Measurements from ENCODE around the gene EXOC2.

The EXOC2 gene

DNA sequence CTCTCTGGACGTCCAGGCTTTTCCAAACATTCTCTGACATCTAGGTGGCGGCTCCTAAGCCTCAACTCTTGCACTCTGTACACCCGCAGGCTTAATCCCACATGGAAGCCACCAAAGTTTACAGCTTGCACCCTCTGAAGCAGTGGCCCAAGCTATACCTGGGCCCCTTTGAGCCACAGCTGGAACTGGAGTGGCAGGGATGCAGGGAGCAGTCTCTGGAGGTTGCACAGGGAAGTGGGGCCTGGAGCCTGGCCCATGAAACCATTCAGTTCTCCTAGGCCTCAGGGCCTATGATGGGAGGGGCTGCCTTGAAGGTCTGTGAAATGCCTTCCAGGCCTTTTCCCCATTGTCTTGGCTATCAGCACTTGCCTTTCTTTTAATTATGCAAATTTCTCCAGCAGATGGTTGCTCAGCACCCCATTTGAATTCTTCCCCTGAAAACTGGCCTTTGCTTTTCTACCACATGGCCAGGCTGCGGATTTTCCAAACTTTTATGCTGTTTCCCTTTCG lies 236.5 kb downstream of the EXOC2 start:
- DNase-seq, result no peak

DNA sequence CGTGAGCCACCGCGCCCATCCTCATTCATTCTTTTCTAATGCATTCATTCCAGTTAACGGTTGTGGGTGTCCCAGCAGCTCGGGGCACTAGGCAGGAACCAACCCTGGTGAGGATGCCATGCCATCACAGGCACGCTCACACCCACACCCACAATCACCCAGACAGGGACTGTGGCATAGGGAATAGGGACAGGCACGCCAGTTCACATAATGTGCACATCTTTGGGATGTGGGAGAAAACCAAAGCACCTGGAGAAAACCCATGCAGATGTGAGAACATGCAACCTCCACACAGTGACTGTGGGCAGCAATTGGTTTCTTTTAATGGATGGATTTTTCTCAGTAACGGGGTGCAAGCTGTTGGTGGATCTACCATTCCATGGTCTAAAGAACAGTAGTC lies 237.1 kb downstream of the EXOC2 start:
- no peak for DNase-seq

DNA sequence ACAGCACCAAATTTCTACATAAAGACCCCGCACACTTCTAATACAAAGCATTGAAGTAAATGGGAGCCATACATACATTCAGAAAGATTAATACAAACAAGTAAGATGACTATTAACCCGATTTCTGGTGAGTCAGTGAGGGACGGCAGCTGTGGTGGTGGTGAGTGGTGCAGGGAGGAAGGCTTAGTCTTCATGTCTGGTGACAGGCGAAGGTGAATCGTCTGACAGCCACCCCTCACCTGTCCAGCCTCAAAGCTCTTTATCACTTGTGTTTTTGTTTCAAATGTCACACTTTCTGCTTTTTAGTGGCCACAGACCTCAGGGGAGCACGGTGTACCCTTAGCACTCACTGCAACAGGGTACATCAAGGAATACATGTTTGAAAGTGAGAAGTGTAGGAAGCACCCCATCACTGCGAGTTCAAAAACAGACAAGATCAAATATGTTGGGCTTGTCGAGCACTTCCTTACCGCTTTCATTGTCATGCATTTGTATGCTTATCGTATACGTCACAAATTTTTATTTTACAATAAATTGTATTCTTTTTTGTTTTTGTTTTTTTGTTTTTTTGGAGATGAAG lies 237.8 kb downstream of the EXOC2 start:
- no peak for DNase-seq

DNA sequence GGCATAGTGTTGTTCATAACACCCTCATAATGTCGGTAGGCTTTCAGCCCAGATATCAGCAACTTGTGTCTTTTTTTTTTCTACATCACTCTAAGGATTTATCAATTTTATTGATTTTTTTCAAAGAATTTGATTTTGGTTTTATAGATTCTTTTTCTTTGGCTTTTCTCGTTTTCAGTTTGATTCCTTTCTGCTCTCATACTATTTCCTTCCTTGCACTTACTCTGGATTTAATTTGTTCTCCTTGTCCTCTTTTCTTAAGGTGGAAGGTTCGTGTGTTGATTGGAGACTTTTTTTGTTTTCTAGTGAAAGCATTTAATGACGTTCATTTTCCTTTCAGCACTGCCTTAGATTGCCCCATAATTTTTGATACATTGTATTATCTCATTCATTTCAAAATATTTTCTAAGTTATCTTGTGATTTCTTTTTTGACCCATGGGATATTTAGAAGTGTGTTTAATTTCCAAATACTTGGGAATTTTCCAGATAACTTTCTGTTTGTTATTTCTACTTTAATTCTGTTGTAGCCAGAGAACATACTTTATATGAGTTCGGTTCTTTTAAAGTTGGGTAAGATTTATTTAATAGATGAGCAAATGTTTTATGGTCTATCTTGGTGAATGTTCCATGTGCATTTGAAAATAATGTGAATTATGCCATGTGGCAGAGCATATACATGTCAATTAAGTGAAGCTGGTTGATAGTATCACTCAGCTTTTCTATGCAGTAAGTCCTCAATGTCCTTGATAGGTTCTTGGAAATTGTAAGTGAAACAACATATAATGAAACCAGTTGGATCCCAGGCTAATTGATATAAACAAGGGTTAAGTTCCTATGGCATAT lies 238.6 kb downstream of the EXOC2 start:
- no peak for DNase-seq

DNA sequence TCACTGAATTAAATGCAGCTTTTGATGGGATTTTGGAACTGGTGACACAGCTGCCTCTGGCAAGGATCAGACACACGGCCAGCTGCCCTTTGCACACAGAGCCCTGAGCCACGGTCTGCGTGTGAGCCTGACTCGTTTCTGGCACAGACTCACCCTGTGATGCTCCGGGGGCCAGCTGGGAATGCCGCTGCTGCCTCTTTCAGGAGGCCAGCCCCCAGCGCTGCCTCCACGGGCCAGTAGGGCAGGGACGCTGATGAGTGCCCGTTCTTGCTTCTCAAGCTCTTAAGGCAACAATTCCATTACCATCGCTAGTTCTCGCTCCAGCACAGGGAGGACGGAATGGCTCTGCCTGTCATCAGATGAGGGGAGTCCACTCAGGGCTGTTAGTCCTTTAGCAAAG lies 239.8 kb downstream of the EXOC2 start:
- no peak for DNase-seq

DNA sequence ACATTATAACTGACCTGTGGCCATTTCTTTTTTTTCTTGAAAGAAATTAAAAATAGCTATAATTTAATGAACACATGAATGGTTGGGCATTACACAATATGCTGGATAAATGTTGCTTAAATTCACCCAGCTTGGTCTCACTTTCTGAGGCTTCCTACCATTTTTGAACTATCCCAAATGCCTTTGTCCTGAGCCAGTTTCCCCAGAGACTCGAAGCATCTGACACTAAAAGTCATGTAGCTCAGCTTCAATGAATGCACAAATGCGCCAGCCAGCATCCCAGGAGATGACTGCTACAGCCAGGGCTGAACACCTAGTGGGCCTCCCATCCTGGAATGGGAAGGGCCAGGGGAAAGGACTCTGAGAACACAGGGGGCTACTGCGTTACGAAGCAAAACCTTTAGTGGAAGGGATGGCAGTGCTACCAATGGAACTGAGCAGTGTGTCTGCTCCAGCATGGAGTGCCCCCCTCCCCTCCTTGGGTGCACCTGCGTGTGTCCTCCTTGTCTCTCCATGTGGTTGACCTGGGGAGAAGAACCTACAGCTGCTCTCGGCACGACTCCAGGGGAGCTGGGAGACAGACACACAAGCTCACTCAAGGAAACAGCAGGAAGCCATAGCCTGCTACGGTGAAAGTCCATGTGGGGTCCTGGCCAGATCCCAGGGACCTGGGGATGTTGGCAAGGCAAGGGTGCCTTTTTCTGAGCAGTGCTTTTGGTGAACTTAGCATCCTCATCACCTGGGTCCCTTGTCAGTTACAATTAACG lies 240.5 kb downstream of the EXOC2 start:
- DNase-seq, result no peak

DNA sequence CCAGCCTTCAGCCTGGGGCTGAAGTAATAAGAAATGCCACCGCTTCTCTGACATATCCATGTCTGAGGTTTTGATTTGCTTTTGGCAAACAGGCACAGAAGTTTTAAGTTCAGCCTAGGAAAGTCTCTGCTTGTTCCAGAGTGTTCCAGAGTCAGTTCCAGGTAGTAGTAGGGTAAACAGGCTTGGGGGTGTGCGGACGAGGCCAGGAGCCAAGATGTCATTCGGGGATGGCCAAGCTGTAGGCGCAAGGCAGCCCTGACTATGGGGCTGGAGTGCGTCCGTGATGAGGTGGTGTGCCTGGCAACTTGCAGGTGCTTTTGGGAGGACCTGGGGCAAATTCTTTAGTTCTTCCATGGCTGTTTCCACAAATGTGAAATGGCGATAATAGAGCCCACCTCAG lies 241.1 kb downstream of the EXOC2 start:
- DNase-seq, result no peak

DNA sequence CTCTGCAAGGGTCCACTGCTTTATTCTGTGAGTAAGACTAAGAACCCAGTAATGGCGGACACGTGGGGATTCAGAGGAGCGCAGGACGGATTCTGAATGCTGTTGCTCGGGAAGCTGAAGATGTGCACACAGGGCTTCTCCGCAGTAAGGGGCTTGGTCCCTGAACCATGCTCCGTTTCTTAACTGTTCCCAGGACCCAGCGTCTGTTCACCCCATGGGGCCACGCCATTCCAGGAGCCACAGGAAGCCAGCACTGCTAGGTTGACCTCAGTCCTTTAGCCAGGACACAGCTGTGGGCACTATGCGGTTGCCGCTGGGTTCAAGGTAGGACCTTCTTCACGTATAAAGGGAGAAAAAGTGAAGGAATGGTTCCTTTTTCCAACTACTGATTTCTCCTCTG lies 241.6 kb downstream of the EXOC2 start:
- no peak for DNase-seq

DNA sequence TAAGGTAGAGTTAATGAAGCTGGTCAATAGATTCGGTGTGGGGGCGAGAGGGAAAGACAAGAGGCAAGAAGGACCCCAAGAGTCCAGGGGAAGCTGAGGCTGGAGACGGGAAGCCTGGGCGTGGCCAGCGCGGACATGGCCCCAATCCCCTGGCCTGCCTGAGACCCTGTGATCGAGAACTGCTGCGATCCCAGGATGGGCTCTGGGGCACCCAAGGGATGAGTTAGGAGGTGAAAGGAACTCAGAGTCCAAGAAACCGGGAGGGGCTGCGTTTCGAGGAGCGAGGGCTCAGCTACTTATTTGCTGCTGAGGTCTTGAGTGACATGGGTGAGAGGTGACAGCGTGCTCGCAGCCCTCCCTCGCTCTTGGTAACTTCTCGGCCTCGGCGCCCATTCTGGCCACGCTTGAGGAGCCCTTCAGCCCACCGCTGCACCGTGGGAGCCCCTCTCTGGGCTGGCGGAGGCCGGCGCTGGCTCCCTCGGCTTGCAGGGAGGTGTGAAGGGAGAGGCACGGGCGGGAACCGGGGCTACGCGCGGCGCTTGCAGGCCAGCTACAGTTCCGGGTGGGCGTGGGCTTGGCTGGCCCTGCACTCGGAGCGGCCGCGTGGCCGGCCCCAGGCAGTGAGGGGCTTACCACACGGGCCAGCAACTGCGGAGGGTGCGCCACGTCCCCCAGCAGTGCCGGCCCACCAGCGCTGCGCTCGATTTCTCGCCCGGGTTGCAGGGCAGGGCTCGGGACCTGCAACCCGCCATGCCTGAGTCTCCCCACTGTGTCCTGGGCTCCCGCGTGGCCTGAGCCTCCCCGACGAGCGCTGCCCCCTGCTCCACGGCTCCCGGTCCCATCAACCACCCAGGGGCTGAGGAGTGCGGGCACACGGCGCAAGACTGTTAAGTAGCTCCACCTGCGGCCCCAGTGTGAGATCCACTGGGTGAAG lies 243.2 kb downstream of the EXOC2 start:
- no peak for DNase-seq

DNA sequence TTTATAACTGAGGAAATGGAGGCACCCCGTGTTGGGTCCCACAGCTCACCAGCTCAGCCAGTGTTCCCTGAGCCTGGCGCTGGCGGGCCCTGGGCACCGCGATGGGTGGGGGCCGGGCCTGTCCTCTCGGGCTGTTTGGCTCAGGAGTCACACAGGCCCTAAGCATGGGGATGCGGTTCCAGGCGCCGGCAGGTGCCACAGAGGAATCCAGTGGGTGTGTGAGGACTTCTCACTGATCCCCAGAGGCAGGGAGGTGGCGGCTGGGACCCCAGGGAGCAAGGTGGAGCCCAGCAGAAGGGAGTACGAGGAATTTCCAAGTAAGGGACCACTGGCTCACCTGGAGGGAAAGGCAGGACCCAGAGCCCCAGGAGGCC lies 243.9 kb downstream of the EXOC2 start:
- DNase-seq, result no peak

DNA sequence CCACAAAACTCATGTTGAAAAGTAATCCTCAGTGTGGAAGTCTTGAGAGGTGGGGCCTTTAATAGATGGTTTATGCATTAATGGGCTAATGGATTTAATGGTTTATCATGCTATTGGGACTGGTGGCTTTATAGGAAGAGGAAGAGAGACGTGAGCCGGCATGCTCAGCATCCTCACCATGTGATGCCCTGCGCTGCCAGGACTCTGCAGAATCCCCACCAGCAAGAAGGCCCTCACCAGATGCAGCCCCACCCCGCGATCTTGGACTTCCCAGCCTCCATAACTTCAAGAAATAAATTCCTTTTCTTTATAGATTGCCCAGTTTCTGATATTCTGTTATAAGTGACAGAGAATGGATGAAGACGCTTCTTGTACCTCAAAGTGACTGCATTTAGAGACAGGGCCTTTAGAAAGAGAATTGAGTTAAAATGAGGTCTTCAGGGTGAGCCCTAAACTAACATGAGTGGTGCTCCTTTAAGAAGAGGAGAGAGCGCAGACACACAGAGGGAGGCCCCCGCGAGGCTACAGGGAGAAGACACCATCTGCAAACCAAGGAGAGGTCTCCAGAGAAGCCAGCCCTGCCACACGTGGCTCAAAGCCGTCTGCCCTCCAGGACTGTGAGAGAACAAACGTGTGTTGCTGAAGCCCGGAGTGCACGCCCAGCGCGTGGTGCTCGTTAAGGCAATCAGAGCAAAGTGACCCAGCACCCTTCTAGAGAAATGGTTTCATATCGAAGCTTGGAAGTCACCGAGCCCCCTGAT lies 244.5 kb downstream of the EXOC2 start:
- no peak for DNase-seq

DNA sequence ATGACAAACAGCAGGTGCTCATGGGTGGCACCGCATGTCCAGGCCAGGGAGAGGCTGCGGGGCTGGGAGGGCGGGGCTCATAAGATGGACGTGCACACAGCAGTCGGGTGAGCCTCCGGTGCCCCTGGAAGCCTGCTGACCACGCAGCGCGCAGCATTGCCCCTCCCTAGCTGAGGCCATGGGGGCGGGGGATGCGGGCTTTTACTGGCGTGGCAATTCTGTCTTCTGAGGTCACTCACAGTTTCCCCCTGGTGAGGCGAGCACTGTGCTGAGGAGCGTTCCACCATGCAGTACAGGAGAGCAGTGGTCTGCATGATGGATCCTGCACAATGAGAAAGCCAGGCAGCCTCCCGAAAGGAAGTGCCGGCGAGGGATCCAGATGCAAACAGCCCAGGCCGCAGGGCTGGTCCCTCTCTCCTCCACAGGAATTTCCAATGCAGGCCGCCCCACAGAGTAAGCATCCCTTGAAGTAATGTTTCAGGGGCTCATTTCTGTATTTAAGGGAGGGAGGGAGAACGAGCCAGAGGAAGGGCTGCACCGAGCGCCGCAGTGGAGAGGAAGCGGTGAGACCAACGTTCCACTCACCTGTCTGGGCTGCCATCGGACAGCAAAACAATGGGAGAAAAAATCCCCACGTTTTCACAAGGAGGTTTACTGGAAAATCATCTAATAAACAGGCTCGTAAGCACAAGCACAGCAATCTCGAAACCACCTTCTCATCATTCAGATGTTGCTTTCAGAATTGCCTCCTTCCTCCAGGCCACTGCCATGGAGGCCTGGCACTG lies 245.4 kb downstream of the EXOC2 start:
- DNase-seq, result no peak

DNA sequence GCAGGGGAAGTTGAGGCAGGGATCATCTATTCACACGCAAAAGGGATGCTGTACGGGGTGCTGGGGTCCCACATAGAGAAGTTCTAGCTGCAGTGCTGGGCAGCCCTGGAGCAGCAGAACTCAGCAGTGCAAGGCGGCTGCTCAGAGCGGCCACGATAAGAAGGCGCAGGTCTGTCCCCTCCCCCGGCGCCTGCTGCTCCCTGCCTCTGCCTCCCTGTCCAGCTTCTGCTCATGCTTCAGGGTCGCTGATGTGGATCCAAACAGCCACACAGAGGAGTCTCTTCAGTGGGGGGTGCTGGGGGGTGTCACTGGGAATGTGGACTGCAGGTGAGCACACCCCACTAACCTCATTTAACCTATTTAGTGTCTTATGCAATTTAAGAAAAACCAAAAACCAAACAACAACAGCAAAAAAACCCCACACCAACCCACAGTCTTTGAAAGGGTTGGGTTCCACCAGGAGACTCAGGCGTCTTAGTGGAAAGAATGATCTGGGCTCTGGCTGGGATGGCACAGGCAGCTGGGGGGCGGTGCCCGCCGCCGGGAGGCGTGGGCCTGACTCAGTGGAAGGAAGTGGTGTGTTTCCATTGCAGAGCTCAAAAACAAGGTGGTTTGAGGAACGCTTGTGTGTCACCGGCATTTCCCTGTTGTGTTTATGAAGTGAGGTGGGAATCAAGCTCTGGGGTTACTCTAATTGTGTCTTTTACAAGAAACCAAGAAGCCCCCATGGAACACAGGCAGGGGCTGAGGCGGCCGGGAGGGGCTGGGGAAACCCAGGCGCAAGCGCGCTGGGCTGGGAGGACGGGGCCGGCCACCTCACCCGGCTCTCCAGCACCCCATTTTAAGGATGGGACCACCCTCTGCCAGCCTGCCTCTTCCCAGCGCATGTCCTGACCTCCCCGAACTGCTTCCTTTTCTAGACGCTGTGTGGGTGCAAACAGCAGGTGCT lies 246.2 kb downstream of the EXOC2 start:
- DNase-seq, result no peak

DNA sequence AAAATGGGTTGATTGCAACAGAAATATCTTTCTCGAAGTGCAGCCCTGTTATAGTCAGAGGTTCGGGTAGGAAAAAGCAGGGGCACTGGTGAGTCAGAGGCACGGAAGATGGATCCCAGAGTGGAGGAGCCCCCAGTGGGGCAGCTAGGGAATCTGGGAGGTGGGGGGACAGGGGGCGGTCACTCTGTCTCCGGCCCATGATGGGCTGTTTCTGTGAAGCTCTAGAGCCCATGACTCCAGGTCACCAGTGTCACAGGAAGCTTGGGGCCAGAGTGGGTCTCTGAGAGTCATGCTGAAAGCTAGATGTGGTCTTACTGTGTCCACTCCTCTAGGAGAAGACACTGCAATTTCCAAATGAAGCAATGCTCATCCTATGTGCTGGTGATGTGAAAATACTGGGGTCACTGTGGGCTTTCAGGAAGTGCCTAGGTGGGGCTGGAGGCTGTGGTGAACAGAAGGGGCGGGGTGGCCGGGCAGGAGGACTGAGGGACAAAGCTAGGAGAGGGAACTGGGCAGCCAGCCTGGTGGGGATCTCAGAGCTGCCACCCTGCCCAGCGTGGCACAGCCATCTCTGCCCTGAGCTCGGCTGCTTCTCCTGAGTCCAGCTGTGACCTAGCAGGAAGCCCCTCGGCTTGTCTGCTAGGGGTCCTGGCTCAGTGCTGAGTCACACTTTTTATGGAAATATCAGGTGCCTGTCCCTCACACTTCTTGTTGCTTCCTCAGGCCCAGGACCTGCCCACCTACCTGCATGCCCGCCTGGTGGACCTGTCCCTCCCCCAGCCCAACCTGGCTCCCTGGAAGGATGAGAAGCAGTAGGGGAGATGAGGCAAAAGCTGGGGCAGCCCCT lies 247.1 kb downstream of the EXOC2 start:
- DNase-seq, result no peak

DNA sequence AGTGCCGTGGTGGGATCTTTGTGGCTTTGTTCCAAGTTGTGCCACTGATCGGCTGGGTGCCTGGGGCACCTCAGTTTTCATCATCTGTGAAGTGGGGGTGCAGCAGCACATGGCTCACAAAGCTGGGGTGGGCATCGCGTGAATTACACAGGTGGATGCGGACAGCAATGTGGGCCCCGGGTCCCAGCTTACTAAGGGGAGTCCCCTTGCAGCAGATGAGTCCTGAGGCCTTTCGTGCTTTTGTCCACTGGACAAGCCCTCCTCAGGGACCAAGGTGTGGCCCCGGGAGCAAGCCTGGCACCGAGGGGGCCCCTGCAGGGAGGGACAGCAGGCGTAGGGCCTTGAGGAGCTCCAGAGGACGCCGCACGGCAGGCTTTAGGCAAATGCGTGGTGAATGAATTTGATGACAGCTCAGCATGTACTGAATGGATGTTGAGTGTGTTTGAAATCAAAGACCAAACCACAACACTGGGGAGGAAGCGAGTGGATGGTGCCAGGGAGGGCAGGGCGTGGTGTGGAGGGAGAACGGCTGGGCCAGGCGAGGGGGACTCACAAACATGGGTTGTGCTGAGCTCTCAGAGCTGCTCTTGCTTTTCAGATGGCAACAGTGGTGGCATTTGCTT lies 248.2 kb downstream of the EXOC2 start:
- DNase-seq, result no peak

DNA sequence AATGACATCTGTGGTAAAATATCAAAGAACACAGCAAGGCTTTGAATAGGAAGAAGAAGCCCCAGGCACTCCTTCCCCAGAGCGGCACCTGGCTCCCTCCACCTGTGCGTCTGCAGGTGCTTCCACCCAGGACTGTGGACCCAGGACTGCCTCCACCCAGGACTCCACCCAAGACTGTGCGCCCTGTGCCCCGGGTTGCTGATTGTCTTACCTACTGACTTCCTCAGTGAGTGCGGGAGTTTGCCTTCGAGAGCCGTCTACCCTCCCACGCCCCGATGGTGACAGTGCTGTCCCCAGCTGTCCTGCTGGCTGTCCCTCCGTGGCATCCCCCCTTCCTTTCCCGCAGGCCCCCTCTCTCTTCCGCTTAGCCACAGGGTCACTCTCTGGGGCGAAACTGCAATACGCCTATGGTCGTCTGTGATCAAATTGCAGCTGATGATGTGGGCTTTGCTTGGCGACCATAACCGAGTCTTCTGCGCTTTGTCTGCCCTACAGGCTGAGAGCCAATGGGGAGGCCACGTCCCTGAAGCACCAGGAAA lies 249.2 kb downstream of the EXOC2 start:
- no peak for DNase-seq

DNA sequence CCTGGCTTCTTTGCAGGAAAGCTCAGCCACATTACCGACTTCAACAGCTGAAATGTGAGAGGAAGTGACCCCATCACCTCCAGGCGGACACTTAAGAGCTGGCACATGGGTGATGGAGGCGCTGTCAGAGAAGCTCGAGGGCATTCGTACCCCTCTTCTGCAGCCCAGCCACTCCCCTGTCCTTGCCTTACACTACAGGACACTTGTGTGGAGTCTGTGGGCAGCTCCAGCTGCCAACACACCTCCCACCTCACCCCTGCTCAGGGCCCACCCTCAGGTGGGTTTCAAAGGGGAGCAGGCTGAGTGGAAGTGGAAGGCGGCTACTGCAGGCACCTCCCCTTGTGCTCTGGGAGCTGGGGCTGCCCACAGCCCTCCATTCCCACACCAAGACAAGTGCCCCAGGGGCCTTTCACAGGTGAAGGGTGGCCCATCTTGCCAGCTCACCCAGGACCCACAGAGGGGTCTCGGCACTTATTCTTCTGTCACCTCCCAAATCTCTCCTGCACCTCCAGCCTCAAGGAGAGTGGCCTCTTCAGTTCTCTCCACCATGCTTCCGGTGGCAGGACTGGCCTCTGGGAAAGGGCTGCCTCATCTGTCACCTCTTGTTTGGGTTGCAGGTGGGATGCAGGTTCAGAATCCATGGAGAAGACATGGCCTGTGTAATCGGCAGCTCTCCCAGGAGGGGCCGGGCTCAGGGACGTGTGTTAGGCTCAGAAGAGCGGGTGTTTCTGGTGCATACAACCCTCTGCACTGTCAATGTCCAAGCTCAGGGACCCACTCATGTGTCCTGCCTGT lies 251.6 kb downstream of the EXOC2 start:
- no peak for DNase-seq
